T1000 (cell line): ENCODE data around the gene RERE.
"Not testable (repeated sequence)": the region's sequence is repeated elsewhere in the genome, so short reads cannot be mapped to it uniquely, and the experiment has no call there.

Experiments
- DNase-seq: peaks from one replicate; lab custom pipeline; 2025; ENCODE audit warnings: mixed read lengths; lab: John Stamatoyannopoulos, UW

The RERE gene

DNA sequence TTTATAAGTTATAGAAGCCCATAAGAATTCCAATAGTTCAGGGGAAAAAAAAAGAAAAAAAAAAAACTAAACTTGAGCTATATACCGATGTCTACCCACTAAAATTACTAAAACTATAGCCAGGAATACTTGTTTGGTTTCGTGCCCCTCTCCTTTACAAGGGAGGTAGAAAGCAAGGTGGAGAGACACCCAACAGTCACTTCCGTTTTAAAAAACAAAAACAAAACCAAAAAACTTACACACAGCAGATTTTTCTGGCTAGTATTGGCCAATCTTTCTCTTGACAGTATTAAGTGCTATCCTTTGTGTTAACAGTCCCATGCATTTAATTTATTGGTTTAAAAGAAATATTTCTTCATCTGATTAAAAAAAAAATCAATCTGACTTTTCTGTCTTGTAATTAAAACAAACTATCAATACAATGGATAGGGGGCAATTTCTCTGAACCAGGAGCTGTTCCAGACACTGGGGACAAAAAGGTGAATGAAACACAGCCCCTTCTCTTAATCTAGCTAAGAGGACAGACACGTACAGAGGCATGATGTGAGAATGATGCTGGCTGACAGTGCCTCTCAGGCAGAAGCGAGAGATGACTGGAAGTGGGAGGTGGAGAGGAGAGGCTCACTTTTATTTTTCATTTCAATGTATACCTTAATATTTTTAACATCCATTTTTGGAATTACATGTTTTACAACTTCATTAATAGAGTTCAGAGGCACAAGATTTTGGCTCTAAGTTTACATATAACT lies 214.8 kb downstream of the RERE start:
- DNase-seq: no peak

DNA sequence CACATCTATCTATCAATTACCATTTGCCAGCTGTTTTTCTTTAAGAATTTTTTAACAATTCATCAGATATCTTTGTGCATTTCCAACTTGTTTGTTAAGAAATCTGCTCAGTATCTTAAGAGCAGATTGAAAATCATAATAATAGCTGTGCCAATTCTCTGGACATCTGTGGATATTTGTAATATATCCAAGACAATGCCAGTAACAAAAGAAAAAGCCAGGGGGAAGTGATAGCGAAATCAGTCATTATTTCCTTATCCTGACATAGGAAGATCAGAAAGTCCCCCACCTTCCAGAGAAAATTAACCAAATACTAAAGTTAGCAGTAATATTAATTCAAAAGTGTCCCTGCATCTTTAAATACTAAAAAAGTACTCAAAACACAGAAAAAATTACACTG lies 217.1 kb downstream of the RERE start:
- no peak for DNase-seq

DNA sequence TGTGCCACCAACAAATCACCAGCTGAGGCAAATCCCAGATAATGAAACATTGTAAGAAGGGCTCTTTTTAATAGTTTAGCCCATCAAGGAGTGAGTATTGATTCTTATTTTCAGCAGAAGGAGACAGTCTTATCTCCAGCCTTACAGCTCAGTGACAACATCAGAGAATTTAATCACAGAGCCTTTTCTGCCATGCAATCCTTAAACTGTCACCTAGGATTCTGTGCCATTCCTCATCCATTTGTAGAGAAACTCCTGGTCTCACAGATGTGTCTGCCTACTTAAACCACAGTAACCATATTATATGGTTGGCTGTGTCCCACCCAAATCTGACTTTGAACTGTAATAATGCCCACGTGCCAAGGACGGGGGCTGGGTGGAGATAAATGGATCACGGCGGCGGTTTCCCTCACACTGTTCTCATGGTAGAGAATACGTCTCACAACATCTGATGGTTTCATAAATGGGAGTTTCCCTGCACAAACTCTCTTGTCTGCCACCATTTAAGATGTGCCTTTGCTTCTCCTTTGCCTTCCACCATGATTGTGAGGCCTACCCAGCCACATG lies 217.7 kb downstream of the RERE start:
- no peak for DNase-seq

DNA sequence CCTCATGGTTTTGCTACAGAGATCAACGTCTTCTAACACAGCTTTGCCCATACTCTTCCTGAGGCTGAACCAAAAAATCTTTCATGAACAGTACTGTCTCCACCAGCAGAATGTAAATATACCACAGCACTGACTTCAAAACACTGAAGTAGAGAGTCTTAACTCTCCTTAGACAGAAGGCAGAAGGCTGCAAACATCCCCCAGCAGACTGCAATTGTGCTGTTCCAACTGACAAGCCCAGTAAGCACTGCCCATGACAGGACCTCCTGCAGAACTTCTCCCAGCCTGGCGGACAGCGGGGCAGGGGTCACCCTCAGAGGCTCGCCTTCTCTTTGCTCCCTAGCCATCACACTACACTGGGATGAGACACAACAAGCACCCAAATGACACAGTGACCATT lies 218.7 kb downstream of the RERE start:
- DNase-seq: no peak

DNA sequence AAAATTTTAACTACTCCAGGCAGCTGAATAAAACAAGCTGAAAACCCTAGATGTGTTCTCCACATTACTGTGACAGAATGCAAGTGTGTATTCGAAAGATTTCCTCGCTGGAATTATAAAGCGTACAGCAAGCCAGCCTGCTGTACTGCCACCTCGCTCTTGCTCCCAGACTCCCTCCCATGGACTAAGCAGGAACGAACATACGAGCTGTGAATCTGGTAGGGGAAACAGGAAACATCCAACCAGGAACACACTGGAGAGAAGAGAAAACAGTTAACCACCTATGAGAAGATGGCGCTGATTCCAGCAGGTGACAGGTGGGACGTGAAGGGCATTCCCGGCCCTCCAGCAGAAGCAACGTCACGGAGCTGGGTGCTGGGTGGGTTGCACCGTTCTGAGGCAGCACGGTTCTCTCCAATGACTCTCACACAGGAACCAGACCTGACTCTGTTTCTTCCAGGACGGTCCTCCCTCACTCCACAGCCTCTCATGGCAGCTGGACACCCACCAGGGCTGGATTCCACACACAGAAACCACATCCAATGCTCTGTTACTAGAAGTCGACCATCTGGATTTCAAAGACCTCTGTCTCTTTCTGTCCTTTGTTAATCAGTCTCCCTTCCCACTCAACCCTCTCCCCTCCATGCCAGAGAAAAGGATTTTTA lies 219.2 kb downstream of the RERE start:
- no peak for DNase-seq

DNA sequence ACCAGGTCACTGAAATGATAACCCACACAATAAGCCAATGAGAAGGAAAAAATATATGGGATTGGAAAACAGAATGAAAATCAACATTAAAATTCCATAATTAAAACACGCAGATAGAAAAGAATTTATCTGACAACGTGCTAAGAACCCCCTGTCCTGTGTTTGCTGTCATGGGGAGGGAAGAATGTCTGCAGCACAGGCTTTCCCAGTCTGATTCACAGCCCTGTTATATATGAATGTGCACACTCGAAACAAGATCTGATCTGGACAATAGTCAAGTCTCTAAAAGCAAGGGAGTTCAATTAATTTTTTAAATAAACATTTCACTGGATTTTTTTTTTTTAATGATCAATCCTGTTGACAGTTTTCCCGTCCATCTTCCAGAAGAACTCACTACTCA lies 220.0 kb downstream of the RERE start:
- DNase-seq: no peak

DNA sequence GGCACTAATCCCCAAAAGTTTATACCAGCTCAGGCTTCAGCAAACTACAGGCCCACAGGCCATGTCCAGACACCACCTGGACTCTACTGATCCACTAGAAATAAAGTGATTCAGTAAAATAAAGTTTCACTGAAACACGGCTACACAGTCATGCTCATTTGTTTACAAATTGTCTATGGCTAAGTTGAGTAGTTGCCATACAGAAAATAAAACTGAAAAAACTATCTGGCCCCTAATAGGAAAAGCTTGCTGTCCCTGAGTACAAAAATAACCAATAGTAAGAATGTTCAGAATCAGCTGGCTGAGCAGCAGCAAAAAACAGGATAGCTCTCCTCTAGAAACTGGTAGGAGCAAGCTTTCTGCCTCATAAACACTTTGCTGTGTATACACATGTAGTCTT lies 221.5 kb downstream of the RERE start:
- no peak for DNase-seq

DNA sequence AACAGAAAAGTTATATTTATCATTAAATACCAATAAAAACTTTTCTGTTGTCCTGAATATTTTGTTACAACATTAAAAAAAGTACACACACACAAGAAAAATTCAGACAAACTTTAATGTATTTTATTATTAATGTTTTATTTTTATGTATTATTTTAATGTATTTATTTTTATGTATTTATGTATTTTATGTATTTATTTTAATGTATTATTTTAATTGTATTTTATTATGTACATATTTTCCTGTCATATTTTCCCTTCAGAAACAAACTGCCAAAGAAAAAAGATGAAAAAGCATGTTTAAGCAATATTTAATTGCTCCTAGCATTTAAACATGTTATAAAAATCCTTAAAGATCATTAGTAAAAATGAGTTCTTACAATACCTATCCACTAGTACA lies 222.1 kb downstream of the RERE start:
- DNase-seq: no peak

DNA sequence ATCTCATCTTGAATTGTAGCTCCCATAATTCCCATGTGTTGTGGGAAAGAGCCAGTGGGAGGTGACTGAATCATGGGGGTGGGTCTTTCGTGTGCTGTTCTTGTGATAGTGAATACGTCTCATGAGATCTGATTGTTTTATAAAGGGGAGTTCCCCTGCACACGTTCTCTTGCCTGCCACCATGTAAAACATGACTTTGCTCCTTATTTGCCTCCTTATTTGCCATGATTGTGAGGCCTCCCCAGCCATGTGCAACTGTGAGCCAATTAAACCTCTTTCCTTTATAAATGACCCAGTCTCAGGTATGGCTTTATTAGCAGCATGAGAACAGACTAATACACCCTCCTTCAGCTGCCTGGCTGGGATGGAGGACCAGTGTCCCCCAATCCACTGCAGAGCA lies 224.1 kb downstream of the RERE start:
- not testable (repeated sequence) for DNase-seq

DNA sequence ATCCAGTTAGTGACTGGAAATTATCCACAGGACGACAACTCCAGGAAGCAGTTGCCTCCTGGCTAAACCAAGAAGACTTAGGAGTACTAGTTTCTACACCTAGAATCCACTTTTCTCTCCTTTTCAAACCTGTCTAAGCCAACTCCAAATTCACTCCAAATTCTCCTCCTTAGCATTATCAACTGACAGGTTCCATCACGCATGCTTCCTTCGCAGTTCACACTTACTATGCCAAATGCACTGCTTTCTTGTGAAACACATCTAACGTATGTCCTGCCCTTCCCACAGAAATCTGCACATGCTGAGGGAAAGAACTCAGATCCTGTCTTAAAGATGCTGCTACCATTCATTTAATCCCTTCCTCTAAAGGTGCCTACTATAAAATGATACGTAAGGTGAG lies 225.9 kb downstream of the RERE start:
- no peak for DNase-seq

DNA sequence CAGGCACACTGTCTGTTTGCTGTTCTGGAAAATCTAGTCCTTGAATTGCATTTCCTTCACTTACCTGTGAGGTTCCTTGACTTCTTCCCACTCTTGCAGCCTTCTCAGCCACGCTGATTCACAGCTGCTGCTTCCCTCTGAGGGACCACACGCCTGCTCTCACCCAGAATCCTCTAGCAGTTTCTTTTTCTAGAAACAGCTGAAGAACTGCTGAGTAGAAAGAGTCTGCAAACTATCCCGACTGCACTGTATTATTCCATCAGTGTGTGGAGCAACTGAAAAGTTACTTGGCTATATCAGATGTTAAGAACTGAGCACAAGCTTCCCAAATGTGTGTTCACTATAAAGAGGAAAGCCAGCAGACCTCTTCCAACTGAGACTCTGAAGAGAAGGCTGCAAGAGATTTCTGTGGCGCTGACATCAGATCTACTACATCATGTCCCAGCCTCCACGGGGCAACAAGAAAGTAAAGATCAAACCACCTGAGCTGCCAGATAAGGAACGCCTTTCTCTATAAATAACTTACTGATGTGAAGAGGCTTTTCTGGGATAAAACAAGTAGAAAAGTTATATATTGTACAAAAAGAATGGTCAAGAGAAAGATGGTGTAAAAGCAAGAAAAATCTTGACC lies 226.6 kb downstream of the RERE start:
- DNase-seq: no peak

DNA sequence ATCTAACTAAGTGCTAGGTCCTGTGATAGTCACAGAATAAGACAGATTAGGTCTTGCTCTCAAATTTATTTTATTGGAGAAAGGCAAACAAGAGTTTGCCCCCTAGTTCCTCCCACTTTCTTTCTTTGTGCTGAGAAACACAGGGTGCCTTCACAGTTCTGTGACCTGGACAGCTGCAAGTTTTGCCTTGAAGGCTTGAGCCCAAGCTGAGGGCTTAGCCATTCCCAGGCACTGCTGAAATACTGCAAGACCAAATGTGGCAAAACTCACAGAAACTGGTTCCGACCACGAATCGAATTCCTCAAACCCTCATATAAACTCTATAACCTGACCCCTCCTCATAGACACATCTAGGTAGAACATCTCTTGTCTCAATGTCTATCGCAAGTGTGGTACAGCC lies 227.9 kb downstream of the RERE start:
- DNase-seq: no peak

DNA sequence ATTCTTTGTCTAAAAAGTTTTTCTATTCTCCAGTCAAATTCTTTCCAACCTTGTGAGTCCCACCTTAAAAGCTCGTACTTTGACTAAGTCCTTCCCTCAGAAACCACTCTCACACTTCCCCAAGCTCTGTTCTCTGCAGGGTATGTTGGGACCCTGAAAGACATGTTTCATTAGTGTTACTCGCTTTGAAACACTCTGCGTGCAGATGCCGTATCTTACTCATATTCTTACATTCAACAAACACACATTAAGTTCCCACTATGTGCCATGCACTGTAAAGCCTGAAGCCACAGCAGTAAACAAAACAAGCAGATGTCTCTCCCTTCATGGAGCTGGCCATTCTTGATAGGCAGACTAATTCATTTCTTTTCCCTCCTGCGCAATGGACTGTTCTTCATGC lies 229.7 kb downstream of the RERE start:
- no peak for DNase-seq

DNA sequence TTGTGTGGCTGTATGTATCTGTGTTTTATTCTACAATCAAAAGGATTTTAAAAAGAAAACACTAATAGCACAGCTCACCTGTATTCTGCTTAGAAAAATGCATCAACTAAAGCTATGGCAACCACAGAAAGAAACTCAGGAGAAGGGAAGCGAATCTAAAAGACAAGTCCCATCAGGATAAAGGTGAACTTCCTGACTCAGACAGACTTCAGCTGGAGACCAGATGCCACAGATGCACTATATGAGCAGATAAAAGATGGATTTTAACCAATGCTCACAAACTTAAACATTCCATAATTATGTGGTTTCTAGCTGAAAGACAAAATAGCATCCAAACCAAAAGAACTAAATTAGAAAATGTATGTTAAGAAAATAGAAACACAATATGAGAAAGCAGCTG lies 231.0 kb downstream of the RERE start:
- no peak for DNase-seq

DNA sequence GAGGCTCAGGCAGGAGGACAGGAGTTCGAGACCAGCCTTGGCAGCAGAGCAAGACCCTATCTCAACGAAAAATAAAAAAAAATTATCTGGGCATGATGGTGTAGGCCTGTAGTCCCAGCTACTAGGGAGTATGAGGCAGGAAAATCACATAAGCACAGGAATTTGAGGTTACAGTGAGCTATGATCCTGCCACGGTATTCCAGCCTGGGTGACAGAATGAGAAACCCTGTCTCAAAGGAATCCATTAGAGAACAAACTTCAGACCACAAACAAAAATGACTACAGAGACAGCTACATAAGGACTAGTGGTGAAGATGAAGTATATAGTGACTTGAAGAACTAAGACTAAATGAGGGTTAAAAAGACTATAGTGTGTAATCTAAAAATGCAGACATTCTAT lies 233.1 kb downstream of the RERE start:
- DNase-seq: no peak

DNA sequence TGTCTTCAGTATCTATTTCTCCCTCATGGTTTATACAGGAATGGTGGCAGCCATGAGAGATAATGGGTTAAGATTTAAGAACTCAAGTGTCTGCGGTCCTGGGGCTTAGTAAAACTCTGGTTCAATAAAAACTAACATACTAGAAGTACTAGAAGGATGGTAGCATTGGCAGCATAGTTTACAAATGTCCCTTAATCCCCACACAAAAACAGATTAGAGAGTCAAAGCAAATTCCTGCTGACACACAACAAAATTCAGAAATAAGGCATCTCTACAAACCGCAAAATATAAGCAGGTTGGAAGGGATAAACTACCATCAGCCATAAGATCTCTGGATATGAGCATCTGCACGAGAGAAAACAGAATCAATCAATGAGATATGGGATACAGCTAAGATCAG lies 234.4 kb downstream of the RERE start:
- DNase-seq: no peak

DNA sequence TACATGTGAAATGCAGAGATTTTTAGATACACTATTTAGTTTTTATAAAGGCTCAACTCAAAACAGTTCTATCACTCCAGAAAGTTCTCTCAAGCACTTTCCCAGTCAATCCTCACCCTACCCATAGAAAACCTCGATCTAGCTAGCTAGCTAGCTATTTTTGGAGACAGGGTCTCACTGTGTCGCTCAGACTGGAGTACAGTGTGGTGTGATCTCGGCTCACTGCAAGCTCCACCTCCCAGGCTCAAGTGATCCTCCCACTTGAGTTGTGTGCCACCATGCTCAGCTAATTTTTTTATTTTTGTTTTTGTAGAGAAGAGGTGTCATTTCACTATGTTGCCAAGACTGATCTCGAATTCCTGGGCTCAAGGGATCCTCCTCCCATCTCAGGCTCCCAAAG lies 236.9 kb downstream of the RERE start:
- no peak for DNase-seq

DNA sequence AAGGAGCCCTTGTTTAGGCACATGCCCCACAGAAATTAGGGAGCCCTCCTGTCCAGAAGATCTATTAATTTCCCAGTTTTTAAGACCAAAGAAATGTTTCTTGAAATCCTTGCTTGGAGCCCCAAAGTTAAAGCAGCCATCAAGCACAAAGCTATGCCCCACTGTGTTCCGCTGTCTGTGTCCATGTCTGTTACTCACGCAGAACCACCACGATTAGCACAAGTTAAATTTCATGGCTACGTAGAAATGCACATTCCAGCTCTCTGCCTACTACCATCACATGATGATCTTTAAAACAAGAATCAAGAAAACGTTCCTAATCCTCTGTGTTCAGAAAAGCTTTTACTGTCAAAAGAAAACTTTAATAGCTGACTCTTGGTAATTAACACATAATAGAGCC lies 238.5 kb downstream of the RERE start:
- no peak for DNase-seq

DNA sequence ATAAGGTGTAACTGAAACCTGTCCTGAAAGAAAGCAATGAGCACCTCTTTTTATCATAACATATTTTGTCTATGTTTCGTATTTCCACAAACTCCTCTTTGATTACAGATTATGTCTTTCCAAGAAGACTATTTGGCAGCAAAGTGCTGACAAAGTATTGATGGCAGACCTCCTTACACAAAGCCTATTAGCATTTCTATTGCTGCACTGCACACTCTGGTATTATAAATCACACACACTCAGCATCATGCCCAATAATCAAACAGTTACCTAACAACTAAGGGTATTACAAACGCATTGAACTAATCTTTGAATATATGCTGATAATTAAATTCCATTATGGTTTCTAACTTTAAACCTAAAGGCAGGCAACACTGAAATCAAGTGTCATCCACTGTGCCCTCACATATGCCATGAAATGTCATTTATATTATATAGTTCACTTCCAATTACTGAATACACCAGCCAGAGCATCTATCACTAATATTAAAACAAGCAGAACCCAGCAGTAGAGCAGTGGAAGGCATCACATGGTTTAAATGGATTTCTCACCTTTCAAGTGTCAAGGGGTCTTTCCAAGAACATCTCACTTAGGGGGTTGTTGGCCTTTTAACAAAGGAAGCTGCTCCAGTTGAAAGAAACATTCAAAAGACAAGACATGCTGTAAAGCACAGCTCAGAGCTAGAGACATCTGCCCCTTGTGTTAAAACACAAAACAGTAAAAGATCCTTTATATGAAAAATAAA lies 239.1 kb downstream of the RERE start:
- no peak for DNase-seq

DNA sequence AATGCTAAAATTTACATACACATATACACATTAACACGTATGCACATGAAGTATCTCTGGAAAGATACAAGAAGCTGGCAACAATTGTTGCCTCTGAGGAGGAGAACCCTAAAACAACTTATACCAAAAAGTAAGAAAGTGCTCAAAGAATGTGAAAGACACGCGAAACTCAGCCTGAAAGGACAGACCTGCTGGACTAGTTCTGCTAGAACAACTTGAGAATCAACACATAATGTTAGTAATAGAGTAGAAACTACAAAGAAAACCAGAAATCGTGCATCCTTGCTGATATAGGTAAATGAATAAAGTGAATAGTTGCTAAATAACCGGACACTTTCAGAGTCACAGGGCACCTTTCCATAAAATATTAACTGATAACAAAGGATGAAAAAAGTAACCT lies 242.5 kb downstream of the RERE start:
- no peak for DNase-seq

DNA sequence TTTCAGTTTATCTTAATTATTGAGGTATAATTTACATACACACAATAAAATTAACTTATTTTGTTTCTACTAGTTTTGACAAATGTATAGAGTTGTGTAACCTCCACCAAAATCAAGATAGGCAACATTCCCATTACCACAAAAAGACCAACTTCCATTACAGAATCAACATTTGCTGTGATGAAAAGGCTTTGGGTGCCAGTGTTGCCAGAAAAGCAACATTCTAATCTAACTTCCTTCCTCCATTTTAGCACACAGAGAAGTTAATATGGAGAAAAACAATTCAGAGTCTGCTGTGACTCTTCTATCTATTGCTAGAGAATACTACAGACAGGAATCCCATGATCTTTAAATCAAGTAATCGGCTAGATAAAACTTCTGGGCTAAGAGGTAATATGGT lies 245.3 kb downstream of the RERE start:
- DNase-seq: no peak

DNA sequence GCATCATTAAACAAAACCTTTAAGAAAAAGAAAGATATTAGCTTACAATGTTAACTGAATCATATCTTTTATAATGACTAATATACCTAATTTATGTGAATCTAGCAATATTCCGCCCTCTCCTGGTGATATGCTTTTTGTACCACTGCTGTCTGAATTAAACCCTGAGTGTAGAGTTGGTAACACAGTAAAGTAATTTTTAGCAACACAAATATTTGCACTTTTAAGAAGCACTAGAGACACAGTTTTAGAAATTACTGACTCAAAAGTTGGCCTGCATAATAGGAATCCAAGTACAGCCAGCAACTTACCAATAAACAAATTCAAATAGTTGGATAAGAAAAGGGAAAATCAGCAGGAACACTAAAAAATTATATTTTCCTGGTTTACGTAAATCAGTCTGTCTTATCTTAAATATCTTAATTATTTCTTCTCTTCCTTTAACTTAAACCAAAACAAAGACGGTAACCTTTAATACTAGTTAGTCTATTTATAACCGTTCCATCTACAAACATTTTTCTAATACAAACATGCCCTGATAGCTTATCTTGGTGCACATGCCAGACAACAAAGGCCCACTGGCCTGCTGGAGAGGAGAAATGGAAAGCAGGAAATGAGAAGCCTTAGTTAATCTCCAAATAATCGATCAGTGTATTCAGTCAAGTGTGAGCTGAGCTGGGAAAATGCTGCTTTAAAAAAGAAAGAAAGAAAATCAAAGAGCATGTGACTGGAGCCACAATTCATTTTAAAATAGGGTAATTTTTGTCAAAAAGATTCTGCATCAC lies 246.0 kb downstream of the RERE start:
- DNase-seq: no peak
